Smooth muscle cell of the brain vasculature (primary cell): ENCODE results near the gene SRGAP2.
"Not testable (repeated sequence)": the region's sequence is repeated elsewhere in the genome, so short reads cannot be mapped to it uniquely, and the experiment has no call there.

Source experiments
- DNase-seq: peaks from one replicate; pipeline ENCODE4 v3.0.0-alpha.2; 2012; ENCODE audit warnings: low read depth, low spot score

SRGAP2 gene

GRCh38 chr1:206203364-206204158 is at the start of gene SRGAP2:
TSS of gene SRGAP2 (plus strand) at chr1:206203541. CDS start at chr1:206205971, 2,430 bp downstream.
- DNase-seq, result not testable (repeated sequence)

GRCh38 chr1:206167350-206168029 is 35.9 kb upstream of the SRGAP2 start:
- DNase-seq, result not testable (repeated sequence)

- not testable (repeated sequence) for DNase-seq
Observed at GRCh38 chr1:206169794-206170193, 33.5 kb upstream of the SRGAP2 start.

GRCh38 chr1:206173110-206173719 is 30.1 kb upstream of the SRGAP2 start:
- DNase-seq, result not testable (repeated sequence)

GRCh38 chr1:206174182-206174868 is 29.0 kb upstream of the SRGAP2 start:
- DNase-seq, result not testable (repeated sequence)

- DNase-seq, result not testable (repeated sequence)
Observed at GRCh38 chr1:206175459-206176113, 27.8 kb upstream of the SRGAP2 start.

- not testable (repeated sequence) for DNase-seq
Observed at GRCh38 chr1:206176114-206176502, 27.2 kb upstream of the SRGAP2 start.

GRCh38 chr1:206178061-206178989 is 25.0 kb upstream of the SRGAP2 start:
- not testable (repeated sequence) for DNase-seq

- not testable (repeated sequence) for DNase-seq
Observed at GRCh38 chr1:206179666-206180065, 23.7 kb upstream of the SRGAP2 start.

- not testable (repeated sequence) for DNase-seq
Observed at GRCh38 chr1:206182368-206183317, 20.7 kb upstream of the SRGAP2 start.

GRCh38 chr1:206183788-206184187 is 19.6 kb upstream of the SRGAP2 start:
- DNase-seq, result not testable (repeated sequence)

- not testable (repeated sequence) for DNase-seq
Observed at GRCh38 chr1:206185778-206186177, 17.6 kb upstream of the SRGAP2 start.

GRCh38 chr1:206186826-206187225 is 16.5 kb upstream of the SRGAP2 start:
- not testable (repeated sequence) for DNase-seq

- not testable (repeated sequence) for DNase-seq
Observed at GRCh38 chr1:206195182-206195581, 8.2 kb upstream of the SRGAP2 start.

- not testable (repeated sequence) for DNase-seq
Observed at GRCh38 chr1:206196748-206197424, 6.5 kb upstream of the SRGAP2 start.

- DNase-seq, result peak; percentile 98
Observed at GRCh38 chr1:206202789-206203363, 465 bp upstream of the SRGAP2 start, which contains the start of gene FAM72A. TSS of gene FAM72A (minus strand) at chr1:206202839. CDS start at chr1:206202025, 814 bp downstream.

- DNase-seq, result not testable (repeated sequence)
Observed at GRCh38 chr1:206204159-206204511, 794 bp downstream of the SRGAP2 start.

- DNase-seq, result peak; percentile 7
Observed at GRCh38 chr1:206204871-206205270, 1.5 kb downstream of the SRGAP2 start.
